HEK293T (cell line): Measurements from ENCODE around the gene SLC35D2.

Source experiments
- BHLHE40 ChIP-seq: fragments of 450-650 bp; IDR thresholded peaks from 2 replicates; pipeline ENCODE4 v1.6.1; 2016; ENCODE audit warnings: mild to moderate bottlenecking, moderate library complexity, borderline replicate concordance
- HDGF ChIP-seq: fragments of 450-650 bp; IDR thresholded peaks from 2 replicates; pipeline ENCODE4 v1.6.1; 2017; ENCODE audit warnings: antibody characterized with exemption, borderline replicate concordance

DNA sequence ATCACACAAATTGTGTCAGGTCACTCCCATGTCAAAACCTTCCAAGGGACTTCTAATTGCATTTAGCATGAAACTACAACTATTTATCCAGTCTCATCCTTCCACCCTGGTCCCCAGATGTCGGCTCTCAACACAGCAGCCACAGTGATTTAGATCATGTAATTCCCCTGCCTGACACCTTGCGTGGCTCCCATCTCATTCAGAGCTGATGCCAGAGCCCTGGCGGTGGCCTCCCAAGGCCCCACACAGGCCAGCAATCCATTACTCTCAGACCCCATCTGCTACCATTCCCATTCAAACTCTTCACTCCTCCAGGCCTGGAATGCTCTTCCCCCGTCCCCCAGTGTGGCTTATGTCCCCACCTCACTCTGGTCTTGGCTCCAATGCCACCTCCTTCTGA lies 2.4 kb downstream of the SLC35D2 start:
- TF ChIP-seq BHLHE40 (no peak), HDGF (no peak)
